H9 (cell line): ENCODE data around the gene RRAS. TPM values are rescaled to one million over a fixed set of nuclear protein-coding genes. Genes with fewer than 3 reads are reported as not detected.
A peak's percentile ranks its signal among the peaks of the same experiment; 100 is the strongest.
"Not testable (repeated sequence)": the region's sequence is repeated elsewhere in the genome, so short reads cannot be mapped to it uniquely, and the experiment has no call there.

Experiments used
- DNase-seq: peaks from one replicate; pipeline ENCODE4 v3.0.0-alpha.2; 2017
- H2AFZ ChIP-seq: one replicate; pipeline ENCODE4 v1.6.1; 2013; ENCODE audit warnings: mild to moderate bottlenecking, low read length, control low read depth, moderate library complexity
- H2AK5ac ChIP-seq: 2 replicates; pipeline ENCODE4 v1.6.1; 2013; ENCODE audit warnings: low read length, control low read depth, mixed read lengths; ENCODE audit not compliant: insufficient read length
- H2BK120ac ChIP-seq: one replicate; pipeline ENCODE4 v1.6.1; 2013; ENCODE audit warnings: low read depth, mild to moderate bottlenecking, low read length, control low read depth, inconsistent platforms; ENCODE audit not compliant: poor library complexity, severe bottlenecking
- H2BK12ac ChIP-seq: 2 replicates; pipeline ENCODE4 v1.6.1; 2013; ENCODE audit warnings: low read length, control low read depth, mixed read lengths, low read depth; ENCODE audit not compliant: insufficient read length
- H2BK15ac ChIP-seq: 2 replicates; pipeline ENCODE4 v1.6.1; 2013; ENCODE audit warnings: low read depth, low read length, control low read depth
- H2BK20ac ChIP-seq: one replicate; pipeline ENCODE4 v1.6.1; 2013; ENCODE audit warnings: low read depth, mild to moderate bottlenecking, low read length, control low read depth, inconsistent platforms; ENCODE audit not compliant: poor library complexity, severe bottlenecking
- H2BK5ac ChIP-seq: 2 replicates; pipeline ENCODE4 v1.6.1; 2013; ENCODE audit warnings: low read length, control low read depth, mixed read lengths; ENCODE audit not compliant: insufficient read length
- H3K14ac ChIP-seq: 2 replicates; pipeline ENCODE4 v1.6.1; 2013; ENCODE audit warnings: low read length, control low read depth; ENCODE audit not compliant: insufficient read depth
- H3K18ac ChIP-seq: 2 replicates; pipeline ENCODE4 v1.6.1; 2013; ENCODE audit warnings: low read depth, mild to moderate bottlenecking, mixed read lengths, low read length, control low read depth; ENCODE audit not compliant: insufficient read length
- H3K23ac ChIP-seq: 2 replicates; pipeline ENCODE4 v1.6.1; 2013; ENCODE audit warnings: low read length, control low read depth, mixed read lengths, low read depth; ENCODE audit not compliant: insufficient read length
- H3K23me2 ChIP-seq: 2 replicates; pipeline ENCODE4 v1.6.1; 2013; ENCODE audit warnings: low read depth, mild to moderate bottlenecking, mixed read lengths, low read length, control low read depth; ENCODE audit not compliant: insufficient read length, poor library complexity, severe bottlenecking
- H3K27ac ChIP-seq: 2 replicates; pipeline ENCODE4 v1.5.1; 2013; ENCODE audit warnings: low read length, control low read depth, mixed read lengths, low read depth; ENCODE audit not compliant: insufficient read length
- H3K27me3 ChIP-seq: 2 replicates; pipeline ENCODE4 v1.6.1; 2013; ENCODE audit warnings: low read length, control low read depth, inconsistent platforms; ENCODE audit not compliant: insufficient read depth
- H3K4ac ChIP-seq: 2 replicates; pipeline ENCODE4 v1.6.1; 2013; ENCODE audit warnings: low read depth, mild to moderate bottlenecking, control low read depth, inconsistent platforms, low read length, moderate library complexity
- H3K4me1 ChIP-seq: 2 replicates; pipeline ENCODE4 v1.6.1; 2013; ENCODE audit warnings: low read length, control low read depth, inconsistent platforms; ENCODE audit not compliant: insufficient read depth
- H3K4me2 ChIP-seq: 2 replicates; pipeline ENCODE4 v1.6.1; 2013; ENCODE audit warnings: low read length, control low read depth, mixed read lengths; ENCODE audit not compliant: insufficient read length, insufficient read depth
- H3K56ac ChIP-seq: 2 replicates; pipeline ENCODE4 v1.6.1; 2013; ENCODE audit warnings: low read depth, mild to moderate bottlenecking, mixed read lengths, low read length, control low read depth; ENCODE audit not compliant: insufficient read length
- H3K79me1 ChIP-seq: 2 replicates; pipeline ENCODE4 v1.6.1; 2013; ENCODE audit warnings: low read depth, mild to moderate bottlenecking, moderate library complexity, low read length, control low read depth, inconsistent platforms; ENCODE audit not compliant: insufficient read depth, poor library complexity, severe bottlenecking
- H3K79me2 ChIP-seq: 2 replicates; pipeline ENCODE4 v1.6.1; 2013; ENCODE audit warnings: low read length, control low read depth, inconsistent platforms; ENCODE audit not compliant: insufficient read depth
- H3K9ac ChIP-seq: 2 replicates; pipeline ENCODE4 v1.6.1; 2013; ENCODE audit warnings: low read length, control low read depth, mixed read lengths; ENCODE audit not compliant: insufficient read length; ENCODE audit errors: extremely low read depth
- H3K9me3 ChIP-seq: one replicate; pipeline ENCODE4 v1.6.1; 2013; ENCODE audit warnings: low read depth, low read length, inconsistent platforms; ENCODE audit not compliant: control insufficient read depth
- H3T11ph ChIP-seq: one replicate; pipeline ENCODE4 v1.6.1; 2013; ENCODE audit warnings: mild to moderate bottlenecking, low read length, control low read depth, inconsistent platforms
- H4K20me1 ChIP-seq: one replicate; pipeline ENCODE4 v1.6.1; 2013; ENCODE audit not compliant: control insufficient read depth, insufficient read length, insufficient read depth
- H4K5ac ChIP-seq: 2 replicates; pipeline ENCODE4 v1.6.1; 2013; ENCODE audit warnings: low read depth, mild to moderate bottlenecking, mixed read lengths, low read length, control low read depth; ENCODE audit not compliant: insufficient read length
- H4K8ac ChIP-seq: replicated peaks from 2 replicates; pipeline ENCODE4 v1.6.1; 2013; ENCODE audit warnings: low read length, control low read depth, mixed read lengths, low read depth; ENCODE audit not compliant: insufficient read length
- H4K91ac ChIP-seq: 2 replicates; pipeline ENCODE4 v1.6.1; 2013; ENCODE audit warnings: low read depth, mild to moderate bottlenecking, moderate library complexity, mixed read lengths, low read length, control low read depth; ENCODE audit not compliant: insufficient read length
- H3K27ac Mint-ChIP-seq, 3 experiments: 2 replicates in 2 of 3; 3 replicates in 1 of 3; pipeline ENCODE4 v1.8.0; 2020 to 2021; ENCODE audit warnings: mixed read lengths in 3 of 3, mild to moderate bottlenecking in 1 of 3, moderate library complexity in 1 of 3
- H3K27me3 Mint-ChIP-seq: 2 replicates; pipeline ENCODE4 v1.8.0; 2021; ENCODE audit warnings: low read depth, mild to moderate bottlenecking, moderate library complexity, mixed read lengths
- H3K36me3 Mint-ChIP-seq, 3 experiments: 2 replicates in 2 of 3; 3 replicates in 1 of 3; pipeline ENCODE4 v1.8.0; 2020 to 2021; ENCODE audit warnings: low read depth in 3 of 3, mixed read lengths in 3 of 3; ENCODE audit not compliant: insufficient read depth in 1 of 3
- H3K4me1 Mint-ChIP-seq, 2 experiments: 2 replicates each; pipeline ENCODE4 v1.8.0; 2020; ENCODE audit warnings: mixed read lengths in 2 of 2
- H3K4me3 Mint-ChIP-seq, 2 experiments: 2 replicates in 1 of 2; 3 replicates in 1 of 2; pipeline ENCODE4 v1.8.0; 2020 to 2021; ENCODE audit warnings: mild to moderate bottlenecking in 2 of 2, mixed read lengths in 2 of 2, moderate library complexity in 1 of 2
- H3K9me3 Mint-ChIP-seq, 2 experiments: 2 replicates in 1 of 2; 3 replicates in 1 of 2; pipeline ENCODE4 v1.8.0; 2020; ENCODE audit warnings: mild to moderate bottlenecking in 2 of 2, mixed read lengths in 2 of 2, moderate library complexity in 1 of 2
- WGBS: extraction: QIAGEN DNeasy Blood & Tissue Kit; methylation state at CpG from one replicate; pipeline ENCODE4 v1.1.7; 2013; ENCODE audit warnings: missing lambda C conversion rate, low lambda C conversion rate, mixed read lengths; ENCODE audit not compliant: insufficient read length; ENCODE audit errors: extremely low coverage; 5-methylcytosine and 5-hydroxymethylcytosine counted together
- total RNA-seq: library from RNA; stranded (reverse); gene quantifications from 2 replicates; pipeline ENCODE4 v1.2.1, GENCODE V29; 2021
- TF ChIP-seq, protein P1 (sequence below): fragments of 200-600 bp; sonication (generic); conservative IDR thresholded peaks from 3 replicates; pipeline ENCODE4 v1.8.0; 2021; ENCODE audit warnings: antibody characterized with exemption, mild to moderate bottlenecking

RRAS gene
- total RNA-seq, 1 experiment from 2014 or later, result 9.9 TPM

DNA sequence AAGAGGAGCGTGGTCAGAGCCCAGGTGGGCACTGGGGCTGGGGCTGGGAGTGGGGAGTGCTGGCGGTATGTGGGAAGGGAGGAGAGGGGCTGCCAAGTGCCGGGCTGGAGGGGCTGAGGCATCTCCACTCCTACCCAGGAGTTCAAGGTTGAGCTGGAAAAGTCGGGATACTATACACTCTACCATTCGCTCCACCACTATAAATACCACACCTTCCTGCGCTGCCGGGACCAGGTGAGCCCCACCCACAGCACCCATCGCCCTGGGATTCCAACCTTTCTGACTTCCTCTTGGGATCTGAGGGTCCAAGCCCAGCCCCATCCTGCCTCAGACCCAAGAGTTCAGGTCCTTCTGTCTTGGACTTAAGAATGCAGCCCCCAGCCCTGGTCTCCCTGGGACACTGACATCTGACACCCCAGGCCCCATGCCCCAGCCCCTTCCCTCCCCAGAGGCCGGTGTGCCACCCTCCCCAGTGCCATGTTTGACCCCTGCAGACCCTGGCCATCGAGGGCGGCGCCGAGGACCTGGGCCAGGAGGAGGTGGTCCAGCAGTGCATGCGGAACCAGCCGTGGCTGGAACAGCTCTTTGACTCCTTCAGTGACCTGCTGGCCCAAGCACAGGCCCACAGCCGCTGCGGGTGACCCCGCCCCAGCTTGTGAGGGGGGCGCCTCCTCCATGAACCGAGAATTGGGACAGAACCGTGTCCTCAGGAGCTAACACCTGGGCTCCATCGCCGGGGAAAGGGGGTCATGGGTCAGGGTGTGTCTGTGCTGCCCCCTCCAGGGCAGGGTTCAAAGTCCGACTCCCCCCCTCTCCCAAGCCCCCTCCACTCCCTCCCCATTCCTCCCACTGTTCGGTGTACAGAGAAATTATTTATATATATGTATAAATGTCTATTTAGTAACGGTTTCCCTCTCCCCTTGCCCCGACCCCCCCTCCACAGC, 14.7 kb downstream of the RRAS start:
- Histone ChIP-seq H3T11ph (no peak overlapping the region), H3K4me1 (no peaks in the 10 kb centered on the region), H3K14ac (no peak overlapping the region), H2AFZ (no peak overlapping the region), H4K20me1 (no peaks in the 10 kb centered on the region), H3K79me1 (no peaks in the 10 kb centered on the region), H2BK20ac (no peak overlapping the region), H3K27me3 (no peaks in the 10 kb centered on the region), H3K18ac (no peak overlapping the region), H3K9me3 (no peaks in the 10 kb centered on the region), H3K27ac (no peak overlapping the region), H3K4ac (no peak overlapping the region), H3K23me2 (no peaks in the 10 kb centered on the region), H3K23ac (no peak overlapping the region), H2AK5ac (no peak overlapping the region), H3K56ac (no peak overlapping the region), H3K9ac (no peak overlapping the region), H2BK120ac (no peak overlapping the region), H4K91ac (no peak overlapping the region), H2BK5ac (no peak overlapping the region), H2BK15ac (no peak overlapping the region), H3K79me2 (no peaks in the 10 kb centered on the region), H4K8ac (no peak overlapping the region), H3K4me2 (no peak overlapping the region), H4K5ac (no peak overlapping the region), H2BK12ac (no peak overlapping the region)
- peaks cover 29 to 59% (median 58%) of the 10 kb centered on the region in 3 experiments for H3K36me3 Mint-ChIP-seq
- H3K4me3 Mint-ChIP-seq, result no peak overlapping the region
- no peaks in the 10 kb centered on the region; the same call in 1 of the 2 replicates for H3K27me3 Mint-ChIP-seq
- H3K27ac Mint-ChIP-seq, result no peak overlapping the region
- no peak for DNase-seq
- TF ChIP-seq, protein P1, sequence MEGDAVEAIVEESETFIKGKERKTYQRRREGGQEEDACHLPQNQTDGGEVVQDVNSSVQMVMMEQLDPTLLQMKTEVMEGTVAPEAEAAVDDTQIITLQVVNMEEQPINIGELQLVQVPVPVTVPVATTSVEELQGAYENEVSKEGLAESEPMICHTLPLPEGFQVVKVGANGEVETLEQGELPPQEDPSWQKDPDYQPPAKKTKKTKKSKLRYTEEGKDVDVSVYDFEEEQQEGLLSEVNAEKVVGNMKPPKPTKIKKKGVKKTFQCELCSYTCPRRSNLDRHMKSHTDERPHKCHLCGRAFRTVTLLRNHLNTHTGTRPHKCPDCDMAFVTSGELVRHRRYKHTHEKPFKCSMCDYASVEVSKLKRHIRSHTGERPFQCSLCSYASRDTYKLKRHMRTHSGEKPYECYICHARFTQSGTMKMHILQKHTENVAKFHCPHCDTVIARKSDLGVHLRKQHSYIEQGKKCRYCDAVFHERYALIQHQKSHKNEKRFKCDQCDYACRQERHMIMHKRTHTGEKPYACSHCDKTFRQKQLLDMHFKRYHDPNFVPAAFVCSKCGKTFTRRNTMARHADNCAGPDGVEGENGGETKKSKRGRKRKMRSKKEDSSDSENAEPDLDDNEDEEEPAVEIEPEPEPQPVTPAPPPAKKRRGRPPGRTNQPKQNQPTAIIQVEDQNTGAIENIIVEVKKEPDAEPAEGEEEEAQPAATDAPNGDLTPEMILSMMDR, result no peak
- no peaks in the 10 kb centered on the region for H3K9me3 Mint-ChIP-seq
- WGBS, result no CpG with 5 or more reads among the region's 27 CpGs
- H3K4me1 Mint-ChIP-seq, result no peaks in the 10 kb centered on the region

DNA sequence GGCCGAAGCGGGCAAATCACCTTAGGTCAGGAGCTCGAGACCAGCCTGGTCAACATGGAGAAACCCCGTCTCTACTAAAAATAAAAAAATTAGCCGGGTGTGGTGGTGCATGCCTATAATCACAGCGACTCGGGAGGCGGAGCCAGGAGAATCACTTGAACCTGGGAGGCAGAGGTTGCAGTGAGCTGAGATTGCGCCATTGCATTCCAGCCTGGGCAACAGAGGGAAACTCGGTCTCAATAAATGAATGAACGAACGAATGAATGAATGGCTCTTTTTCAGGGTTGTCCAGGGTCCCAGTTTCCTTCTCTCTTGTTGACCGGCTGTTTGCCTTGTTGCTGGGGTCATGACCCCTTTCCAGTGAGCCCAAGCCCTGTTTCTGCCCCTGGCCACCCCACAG, 22.1 kb downstream of the RRAS start:
- H2BK15ac ChIP-seq, H3K79me1 ChIP-seq, H2AK5ac ChIP-seq, H3K27ac ChIP-seq, H3K4me3 Mint-ChIP-seq, H3K18ac ChIP-seq, H3T11ph ChIP-seq, H3K56ac ChIP-seq, H3K4me1 Mint-ChIP-seq, H3K27me3 ChIP-seq, DNase-seq, H3K9me3 ChIP-seq, H3K4me2 ChIP-seq, H2AFZ ChIP-seq, H3K14ac ChIP-seq, H3K9ac ChIP-seq, H4K91ac ChIP-seq, H4K8ac ChIP-seq, H3K4me1 ChIP-seq, H4K20me1 ChIP-seq, H3K27me3 Mint-ChIP-seq, H2BK20ac ChIP-seq, H3K9me3 Mint-ChIP-seq, H3K23me2 ChIP-seq, H4K5ac ChIP-seq, H3K79me2 ChIP-seq, H2BK5ac ChIP-seq, H3K4ac ChIP-seq, H3K23ac ChIP-seq, H2BK120ac ChIP-seq, H2BK12ac ChIP-seq: not testable (repeated sequence)
- peaks cover 59 to 82% (median 75%) of the 10 kb centered on the region in 3 experiments for H3K36me3 Mint-ChIP-seq
- H3K27ac Mint-ChIP-seq, result peak overlapping the region in 2 of 3 experiments; percentile 18 to 46; a peak in 2 of 7 replicates
- WGBS, result no CpG with 5 or more reads among the region's 13 CpGs
